Measurements from ENCODE around the gene ARL11.

DNA sequence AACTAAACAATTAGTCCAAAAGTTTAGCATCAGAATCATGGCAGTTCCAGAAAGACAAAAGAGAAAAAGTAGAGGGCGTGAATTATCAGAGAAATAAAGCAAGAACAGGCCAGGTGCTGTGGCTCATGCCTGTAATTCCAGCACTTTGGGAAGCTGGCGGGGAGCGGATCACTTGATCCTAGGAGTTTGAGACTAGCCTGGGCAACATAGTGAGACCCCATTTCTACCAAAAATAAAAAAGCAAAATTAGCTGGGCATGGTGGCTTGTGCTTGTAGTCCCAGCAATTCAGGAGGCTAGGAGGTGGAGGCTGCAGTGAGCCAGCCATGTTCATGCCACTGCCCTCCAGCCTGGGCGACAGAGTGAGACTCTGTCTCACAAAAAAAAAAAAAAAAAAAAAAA, 18.4 kb downstream of the ARL11 start:
- TF ChIP-seq, protein P1, sequence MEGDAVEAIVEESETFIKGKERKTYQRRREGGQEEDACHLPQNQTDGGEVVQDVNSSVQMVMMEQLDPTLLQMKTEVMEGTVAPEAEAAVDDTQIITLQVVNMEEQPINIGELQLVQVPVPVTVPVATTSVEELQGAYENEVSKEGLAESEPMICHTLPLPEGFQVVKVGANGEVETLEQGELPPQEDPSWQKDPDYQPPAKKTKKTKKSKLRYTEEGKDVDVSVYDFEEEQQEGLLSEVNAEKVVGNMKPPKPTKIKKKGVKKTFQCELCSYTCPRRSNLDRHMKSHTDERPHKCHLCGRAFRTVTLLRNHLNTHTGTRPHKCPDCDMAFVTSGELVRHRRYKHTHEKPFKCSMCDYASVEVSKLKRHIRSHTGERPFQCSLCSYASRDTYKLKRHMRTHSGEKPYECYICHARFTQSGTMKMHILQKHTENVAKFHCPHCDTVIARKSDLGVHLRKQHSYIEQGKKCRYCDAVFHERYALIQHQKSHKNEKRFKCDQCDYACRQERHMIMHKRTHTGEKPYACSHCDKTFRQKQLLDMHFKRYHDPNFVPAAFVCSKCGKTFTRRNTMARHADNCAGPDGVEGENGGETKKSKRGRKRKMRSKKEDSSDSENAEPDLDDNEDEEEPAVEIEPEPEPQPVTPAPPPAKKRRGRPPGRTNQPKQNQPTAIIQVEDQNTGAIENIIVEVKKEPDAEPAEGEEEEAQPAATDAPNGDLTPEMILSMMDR (IDR thresholded peaks at IDR 0.05; ENCODE audit: poor library complexity): no peak
- TF ChIP-seq EZH2 (IDR thresholded peaks at IDR 0.05; ENCODE audit: borderline replicate concordance): no peak
